ENCODE results near the gene GMDS.
"Not testable (repeated sequence)": the region's sequence is repeated elsewhere in the genome, so short reads cannot be mapped to it uniquely, and the experiment has no call there.

Gene GMDS

DNA sequence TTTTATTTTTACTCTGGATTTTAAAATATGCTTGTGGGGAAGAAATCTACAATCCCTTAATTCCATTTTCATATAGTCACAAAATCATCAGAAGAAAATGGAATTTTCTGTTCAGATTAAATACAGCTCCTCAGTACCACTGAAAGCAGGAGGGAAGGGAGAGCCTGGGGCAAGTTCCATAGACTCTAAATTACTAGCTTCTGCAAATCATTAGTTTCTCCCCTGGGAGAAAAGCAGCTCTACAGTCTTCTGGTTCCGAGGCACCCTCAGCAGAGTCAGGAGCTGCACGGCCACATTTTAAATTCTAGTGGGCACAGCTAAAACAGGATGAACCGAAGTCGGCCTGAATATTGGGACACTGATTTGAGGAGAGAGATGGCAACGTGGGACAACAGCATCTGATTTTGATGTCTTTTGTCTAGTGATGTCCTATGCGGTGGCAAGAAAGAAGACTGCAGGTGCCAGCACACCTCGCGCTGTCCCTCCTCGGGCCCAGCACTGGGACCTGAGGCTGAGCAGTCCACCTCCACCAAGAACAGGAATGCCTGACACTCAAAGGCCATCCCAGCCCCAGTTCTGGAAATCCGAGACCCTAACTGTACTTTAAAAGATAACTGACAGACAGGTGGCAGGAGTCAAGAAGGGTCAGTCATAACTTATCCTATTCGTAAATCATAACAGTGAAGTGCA lies 545.0 kb downstream of the GMDS start:
- DNase-seq = no peak

DNA sequence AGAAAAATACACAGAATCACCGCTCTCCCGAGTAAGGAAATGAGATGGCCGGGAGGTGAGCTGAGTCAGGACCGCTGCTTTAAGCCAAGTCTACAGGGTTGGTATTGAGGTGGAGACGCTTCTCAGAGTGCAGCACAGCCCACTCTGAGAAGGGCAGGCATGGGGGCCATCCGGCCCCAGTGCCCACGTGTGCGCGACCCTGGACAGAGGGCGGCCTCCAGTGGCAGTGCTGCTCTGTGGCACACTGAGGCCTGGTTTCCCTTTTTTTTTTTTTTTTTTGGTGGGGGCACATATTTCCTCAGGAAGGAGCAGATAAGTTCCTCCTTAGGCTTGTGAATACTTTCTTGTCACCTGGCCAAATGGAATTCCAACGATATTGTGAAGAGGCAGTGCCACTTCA lies 546.9 kb downstream of the GMDS start:
- no peak for DNase-seq

DNA sequence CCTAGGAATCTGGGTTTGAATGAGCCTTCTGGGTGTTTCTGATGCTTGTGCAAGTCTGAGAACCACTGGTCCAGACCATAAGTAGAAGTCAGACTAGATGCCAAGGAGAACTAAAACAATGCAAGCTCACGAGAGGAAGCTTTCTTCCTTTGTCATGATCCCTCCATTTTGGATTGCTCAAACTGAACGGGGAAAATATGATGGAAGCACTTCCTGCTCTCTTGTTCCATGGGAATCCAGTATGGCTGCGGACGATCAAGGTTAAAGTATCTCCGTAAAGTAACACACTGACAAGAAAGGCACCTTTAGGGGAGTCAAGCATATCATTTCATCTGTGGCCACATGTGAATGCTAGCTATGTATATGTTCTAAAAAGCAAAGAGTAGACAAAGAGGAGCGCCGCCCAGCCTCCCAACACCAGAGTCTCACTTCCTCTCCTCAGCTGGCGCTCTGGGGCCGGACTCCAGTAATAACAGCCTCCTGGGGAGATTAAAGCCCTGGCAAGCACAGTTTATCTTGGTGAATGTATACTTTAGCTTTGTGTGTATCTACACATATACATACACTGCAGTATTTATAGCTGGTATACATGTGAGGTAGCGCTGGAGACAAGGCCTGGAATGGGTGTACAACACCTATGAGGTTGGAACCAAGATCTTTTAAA lies 547.6 kb downstream of the GMDS start:
- DNase-seq = no peak

DNA sequence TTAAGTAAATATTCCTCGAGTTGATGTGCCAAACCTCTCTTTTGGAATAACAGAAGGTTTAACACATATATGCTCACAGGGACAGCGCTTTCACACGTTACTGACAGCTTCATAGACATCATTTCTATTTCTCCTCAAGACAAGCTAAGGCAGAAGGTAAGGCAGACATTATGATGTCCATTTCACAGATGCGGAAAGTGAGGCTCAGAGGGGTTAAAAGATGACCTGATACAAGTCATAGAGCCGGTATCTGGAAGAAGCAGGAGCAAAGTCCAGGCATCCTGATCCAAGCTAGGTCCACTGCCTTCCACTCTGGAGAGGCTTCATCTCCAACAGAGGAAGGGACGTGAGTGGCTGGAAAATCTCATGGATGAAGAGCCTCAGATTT lies 548.9 kb downstream of the GMDS start:
- no peak for DNase-seq

DNA sequence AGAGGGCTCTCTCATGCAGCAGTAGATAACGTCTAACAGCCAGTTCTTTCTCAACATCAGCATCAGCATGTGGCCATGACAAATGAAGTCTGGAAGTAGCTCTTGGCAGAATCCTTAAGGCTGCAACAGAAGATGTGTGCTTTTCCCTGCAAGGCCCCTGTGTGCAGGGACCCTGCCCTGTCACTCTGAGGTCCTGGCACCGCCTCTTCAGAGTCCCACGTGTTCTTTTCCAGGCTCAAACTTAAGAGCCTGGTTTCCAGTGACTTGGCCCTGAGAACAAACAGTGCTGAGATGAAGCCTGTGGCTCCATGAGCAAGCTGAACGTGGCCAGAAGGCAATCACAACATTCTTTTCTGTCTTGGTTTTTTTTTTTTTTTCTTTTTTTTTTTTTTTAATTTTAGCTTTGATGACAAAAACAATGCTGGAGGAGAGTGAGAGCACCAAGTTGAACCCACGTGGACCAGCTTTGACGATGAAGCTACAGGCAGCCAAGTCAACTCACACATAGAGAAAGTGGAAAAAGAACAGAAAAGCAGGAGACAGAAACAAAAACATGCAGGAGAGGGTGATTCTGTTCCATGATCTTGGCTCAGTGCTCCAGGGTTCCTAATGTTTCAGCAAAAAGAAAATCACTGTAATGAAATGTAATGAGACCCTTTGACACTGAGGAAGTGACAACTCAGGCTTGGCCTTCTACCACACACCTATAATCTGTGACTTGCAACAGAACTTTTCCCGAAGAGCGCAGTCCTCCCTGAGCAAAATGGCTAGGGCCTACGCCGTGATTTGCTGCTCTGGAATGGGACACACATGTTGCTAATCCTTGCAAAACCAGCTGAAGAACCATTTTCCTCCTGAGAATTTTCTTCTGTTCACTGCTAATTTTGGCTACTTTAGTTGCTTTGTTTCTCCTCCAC lies 549.6 kb downstream of the GMDS start:
- DNase-seq = no peak

DNA sequence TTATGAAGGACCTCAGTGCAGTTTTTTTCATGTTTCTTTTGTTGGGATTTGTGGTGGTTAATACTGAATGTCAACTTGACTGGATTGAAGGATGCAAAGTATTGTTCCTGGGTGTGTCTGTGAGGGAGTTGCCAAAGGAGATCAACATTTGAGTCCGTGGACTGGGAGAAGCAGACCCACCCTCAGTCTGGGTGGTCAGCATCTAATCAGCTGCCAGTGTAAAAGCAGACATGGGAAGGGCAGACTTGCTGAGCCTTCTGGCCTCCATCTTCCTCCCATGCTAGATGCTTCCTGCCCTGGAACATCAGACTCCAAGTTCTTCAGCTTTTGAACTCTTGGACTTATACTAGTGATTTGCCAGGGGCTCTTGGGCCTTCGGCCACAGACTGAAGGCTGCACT lies 553.6 kb downstream of the GMDS start:
- DNase-seq = not testable (repeated sequence)

DNA sequence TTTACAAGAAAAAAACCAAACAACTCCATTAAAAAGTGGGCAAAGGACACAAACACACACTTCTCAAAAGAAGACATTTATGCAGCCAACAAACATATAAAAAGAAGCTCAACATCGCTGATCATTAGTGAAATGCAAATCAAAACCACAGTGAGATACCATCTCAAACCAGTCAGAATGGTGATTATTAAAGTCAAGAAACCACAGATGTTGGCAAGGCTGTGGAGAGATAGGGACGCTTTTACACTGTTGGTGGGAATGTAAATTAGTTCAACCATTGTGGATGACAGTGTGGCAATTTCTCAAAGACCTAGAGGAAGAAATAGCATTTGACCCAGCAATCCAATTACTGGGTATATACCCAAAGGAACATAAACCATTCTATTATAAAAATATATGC lies 554.7 kb downstream of the GMDS start:
- not testable (repeated sequence) for DNase-seq

DNA sequence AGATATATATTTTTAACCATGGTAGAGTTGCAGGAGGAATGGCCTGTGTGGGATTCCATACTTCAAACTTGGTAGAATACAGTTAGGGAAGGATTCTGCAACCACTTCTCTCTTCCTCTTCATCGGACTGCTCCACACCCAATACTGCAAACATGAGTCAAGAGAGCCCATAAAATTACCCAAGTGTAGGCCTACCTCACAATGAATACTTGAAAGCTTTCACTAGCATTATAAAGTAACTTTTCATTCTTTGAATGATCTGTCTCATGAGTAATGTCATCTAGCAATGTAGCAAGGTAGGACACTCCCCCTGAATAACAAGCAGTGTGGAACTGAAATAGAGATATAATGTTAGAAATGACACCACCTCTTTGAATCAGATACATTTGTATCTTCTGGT lies 556.3 kb downstream of the GMDS start:
- no peak for DNase-seq

DNA sequence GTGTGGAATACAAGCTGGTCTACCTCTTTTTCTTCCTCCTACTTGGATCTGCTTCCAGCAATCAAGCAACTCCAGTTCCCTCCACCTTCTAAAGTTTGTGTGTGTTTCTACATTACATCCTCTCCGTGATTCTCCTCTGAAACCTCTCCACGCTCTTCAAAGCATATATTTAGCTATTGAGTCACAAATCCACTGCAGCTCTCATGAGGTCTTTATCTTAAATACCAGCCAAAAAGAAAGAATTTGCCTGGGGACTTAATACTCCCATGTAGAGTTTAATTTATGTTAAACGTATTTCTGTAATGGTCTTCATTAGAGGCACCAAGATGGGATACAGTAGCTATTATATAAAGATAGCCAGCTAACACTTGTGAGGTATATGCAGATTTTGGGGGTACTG lies 557.0 kb downstream of the GMDS start:
- no peak for DNase-seq

DNA sequence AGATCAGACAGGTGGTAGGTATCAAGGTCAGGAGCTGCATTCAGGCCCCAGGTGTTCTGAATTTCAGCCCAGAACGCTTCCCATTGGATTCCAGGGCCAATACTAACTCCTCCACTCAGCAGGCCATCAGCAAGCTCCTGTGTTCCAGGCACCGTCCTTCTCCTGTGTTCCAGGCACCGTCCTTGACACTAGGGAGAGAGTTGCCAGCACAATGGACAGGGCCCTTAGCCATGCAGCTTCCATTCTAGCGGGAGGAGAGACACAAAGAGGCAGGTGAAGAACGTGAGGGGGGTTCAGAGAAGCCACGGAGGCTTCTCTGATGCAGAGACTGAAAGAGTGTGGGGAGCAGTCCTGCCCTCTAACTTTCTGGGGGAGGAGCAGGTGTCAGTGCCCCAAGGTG lies 558.0 kb downstream of the GMDS start:
- no peak for DNase-seq

DNA sequence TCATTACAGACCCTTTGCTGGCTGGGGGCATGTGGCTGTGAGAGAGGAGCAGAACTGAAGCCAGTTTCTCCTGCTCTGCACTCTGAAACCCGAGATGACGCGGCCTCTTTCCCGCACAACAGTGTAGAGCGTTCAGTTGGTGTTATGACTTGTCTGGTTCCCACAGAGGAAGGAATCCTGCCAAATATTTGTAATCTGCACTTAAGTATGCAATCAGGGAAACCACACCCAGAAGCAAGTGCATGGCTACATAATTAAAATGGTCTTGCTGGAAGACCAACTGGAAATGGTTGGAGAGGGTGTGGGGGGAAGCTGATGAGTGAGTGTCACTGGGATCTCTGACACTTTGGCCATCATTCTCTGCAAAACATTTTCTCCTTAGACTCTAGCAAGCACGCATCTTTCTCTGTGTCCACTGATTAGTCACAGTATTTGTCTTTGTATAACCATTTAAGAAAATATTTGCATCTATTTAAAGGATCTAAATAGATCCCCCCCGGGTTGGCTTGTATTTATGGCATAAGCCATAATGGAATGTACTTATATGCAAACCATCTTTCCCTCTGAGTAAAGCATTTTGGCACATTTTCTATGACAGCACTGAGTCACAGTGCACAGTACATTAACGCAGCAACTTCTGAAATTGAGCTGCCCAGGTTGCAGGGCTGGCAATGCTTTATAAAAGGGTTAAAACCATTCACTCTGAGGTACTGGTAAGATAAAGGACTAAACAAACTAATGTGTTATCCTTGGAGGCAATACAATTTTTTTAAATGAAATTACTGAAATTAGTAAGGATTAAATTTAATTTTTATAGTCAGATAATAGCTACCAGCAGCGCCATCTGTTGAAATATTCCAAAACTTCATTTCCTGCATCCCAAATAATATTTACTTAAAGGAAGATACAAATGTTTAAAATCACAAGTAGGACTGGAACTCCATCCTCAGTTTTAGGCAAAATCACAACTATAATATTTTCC lies 559.0 kb downstream of the GMDS start:
- no peak for DNase-seq

DNA sequence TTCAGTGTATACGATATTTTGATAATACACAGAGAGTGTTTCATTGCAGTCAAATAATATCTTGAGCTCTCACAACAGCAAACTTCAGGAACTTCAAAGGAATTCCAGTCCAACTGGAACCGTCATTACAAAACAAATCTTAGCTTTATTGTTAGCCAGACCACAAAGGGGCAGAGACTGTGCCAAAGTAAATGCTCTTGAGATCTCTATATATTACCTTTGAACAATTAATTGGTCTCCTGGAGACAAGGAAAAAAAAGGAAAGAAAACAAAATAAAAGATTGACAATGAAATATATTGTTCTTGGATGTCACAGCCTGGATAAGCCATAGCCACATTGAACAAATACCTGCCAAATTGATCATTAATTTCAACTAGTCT lies 565.7 kb downstream of the GMDS start:
- no peak for DNase-seq

DNA sequence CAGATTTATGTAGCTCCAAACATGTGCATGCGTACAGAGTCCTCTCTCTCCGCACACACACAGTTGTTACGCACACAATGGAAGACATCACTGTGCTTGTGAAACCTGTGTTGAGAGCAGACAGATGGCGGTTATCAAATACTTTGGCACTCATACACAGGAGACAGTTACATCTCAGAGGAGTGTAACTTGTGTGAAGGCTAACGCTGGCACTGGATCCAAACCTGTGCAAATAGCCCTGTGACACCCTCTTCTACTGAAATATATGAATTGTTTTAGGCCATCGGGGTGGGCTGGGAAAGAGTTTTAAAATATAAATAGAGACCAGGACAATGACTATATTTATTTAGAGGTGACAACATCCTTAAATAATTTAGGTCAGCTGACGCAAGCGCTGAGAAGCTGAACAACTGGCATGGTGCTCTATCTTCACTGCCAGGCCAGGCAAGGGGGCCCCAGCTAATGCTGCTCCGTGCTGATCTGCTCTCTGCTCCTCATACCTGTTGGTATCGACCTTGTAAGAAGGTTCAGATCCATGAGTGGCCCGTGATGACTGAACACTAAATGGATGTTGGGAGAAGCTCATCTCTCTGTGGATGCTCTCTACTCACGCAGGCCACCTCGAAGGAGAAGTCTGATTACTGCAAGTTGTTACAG lies 566.2 kb downstream of the GMDS start:
- no peak for DNase-seq

DNA sequence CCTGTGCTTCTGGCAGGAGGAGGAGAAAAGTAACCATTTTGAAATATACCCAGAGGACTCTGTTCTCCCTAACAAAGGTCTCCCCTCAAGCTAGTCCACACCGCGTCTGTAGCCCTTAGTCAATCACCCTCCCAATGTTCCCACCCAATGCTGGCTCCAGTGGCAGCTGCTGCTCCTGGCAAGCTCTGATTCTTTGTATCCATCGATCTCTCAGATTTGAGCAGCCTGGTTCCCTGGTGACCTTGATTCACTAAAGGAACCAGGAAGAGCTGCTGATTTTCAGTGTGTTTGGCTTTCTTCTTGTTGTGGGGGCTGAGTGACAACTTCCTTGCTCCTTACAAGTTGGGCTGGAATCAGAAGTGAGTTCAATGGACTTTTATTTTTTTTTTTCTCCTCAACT lies 567.2 kb downstream of the GMDS start:
- no peak for DNase-seq

DNA sequence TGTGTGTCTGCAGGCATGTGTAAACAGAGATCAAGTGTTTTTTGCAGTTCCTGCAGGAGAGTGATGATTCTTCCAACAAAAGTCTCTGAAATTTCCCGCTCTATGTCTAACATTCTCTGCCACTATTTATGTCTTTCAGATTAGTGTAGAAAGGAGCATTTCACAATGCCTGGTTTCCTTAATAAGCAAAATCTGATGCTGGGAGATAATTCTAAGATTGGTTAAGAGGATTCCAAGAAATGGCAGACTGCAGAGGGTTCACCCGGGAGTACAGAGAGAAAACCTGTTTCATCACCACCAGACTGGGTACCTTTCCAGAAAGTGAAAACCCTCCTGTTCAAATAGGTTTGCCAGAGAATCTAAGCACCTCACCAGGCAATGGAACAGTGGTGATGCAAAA lies 573.0 kb downstream of the GMDS start:
- no peak for DNase-seq

DNA sequence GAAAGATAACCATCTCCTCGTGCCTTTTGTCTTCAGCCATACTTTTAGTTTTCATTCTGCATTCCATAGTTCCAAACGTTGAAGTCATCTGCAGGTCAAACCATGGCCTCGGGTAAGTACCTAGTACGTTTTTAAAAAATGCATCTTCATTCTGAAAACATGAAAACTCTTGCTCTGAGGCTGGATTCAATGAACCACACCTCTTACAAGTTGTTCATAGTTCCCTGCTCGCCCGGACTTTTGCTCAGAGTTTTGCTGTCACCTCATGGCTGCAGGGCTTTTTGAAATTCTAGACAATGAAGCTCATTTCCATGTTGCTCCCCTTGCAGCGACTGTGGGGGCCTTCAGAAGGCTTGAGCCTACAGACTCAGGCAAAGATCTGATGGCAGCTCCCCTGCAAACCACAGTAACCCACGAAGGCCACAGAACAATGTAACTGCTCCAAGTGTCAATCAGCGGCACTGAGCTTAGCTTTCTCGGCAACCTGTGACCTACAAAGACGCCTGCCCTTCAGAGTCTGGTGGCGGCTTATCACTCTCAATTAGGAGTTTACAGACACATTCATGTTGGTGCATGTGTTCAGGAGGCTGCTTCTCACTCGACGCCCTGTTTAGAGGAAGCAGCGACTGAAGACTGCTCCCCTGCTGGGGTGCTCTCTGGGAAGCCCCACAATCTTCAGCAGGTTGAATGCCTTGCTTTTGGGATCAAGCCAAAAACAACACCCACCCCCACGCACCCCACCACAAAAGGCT lies 574.5 kb downstream of the GMDS start:
- DNase-seq = no peak

DNA sequence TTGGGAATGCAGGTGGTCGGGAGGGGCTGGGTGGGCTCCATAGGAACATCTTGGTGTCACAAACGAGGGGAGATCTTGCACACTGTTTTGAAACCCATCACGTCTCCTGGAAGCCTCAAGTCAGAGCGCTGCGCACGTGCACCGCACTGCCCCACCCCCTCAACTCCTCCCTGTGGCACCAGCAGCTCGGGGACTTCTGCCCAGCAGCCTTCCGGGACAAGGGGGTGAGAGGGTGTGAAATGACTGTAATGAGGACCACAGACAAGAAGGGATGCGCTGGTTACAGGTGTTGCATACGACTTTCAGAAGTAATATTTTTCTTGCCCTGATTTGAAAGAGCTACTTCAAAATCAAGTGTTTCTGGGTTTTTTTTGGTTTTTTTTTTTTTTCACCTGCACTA lies 575.4 kb downstream of the GMDS start:
- DNase-seq = no peak

DNA sequence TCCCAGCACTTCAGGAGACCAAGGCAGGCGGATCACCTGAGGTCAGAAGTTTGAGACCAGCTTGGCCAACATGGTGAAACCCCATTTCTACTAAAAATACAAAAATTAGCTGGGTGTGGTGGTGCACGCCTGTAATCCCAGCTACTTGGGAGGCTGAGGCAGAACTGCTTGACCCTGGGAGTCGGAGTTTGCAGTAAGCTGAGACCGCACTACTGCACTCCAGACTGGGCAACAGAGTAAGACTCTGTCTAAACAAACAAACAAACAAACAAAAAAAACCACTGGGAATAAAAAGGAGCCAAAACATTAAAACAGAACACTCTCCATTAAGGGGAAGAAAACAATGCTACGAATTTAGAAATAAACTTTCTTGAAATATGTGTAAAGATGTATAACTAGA lies 576.9 kb downstream of the GMDS start:
- DNase-seq = not testable (repeated sequence)

DNA sequence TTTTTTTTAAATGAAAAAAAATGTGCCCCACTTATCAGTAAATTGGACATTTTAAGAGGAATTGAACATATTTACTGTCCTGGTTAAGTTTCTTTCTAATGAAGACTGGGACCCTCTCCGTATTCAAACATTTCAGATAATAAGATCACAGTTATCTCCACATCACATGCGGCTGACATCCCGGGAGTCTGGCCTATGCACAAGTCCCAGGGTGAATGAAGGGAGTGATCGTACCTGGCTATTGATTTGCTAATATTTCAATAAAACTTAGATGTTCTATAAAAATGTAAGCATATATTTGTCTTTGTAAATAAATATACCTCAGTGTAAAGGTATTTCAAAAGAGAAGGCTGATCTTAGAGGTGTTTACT lies 577.6 kb downstream of the GMDS start:
- no peak for DNase-seq

DNA sequence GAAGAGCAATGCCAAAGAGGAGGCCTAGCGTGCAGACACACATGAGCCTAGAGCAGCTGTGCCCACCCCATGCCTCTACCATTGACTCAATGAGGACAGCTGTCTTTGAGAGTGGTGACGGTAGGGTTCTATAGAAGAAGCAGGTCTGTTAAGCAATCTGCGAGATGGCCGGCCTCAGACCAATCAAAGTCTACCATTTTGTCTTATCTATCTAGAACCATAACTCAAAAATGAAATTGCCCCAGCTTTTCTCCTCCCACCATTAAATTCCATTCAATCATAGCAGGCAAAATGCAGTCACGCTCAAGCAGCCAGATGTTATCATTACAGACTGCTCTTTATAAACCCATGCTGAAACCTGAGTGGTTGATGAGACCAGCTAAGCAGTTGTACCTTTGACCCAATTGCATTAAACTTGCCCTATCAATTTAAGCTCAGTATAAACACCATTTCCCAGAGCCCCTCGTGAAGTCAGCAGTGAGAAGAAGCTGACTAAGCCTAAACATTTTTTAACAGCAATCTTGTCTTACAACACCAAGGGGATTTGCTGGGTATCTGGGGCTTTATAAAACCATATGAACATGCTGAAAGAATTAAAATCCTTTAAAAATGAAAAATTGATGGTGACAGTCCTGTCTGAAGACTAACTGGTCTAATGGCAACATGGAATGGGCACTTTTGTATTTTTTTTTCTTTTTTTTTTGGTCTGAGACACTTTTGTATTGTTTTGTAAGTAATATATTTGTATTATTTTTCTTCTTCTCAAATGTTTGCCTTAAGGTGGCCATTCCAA lies 578.2 kb downstream of the GMDS start:
- no peak for DNase-seq

DNA sequence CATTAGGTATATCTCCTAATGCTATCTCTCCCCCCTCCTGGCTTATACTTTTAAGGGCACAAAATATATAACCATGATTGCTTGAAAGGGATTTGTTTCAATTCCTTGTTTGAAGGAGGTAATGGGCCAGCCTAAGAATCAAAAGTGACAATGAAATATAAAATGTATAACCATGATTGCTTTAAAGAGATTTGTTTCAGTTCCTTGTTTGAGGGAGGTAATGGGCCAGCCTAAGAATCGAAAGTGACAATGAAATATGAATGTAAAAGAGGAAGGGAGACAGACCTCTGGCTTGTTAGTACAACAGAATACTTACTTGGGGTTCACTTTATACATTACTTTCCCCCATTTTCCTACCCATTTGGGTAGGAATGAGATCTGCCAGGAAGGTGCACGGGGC lies 580.2 kb downstream of the GMDS start:
- no peak for DNase-seq
